8988T (cell line): ENCODE results near the gene OTUB1.
A peak's percentile ranks its signal among the peaks of the same experiment; 100 is the strongest.

ENCODE experiments used
- DNase-seq: peaks from one replicate; pipeline ENCODE4 v3.0.0; 2011

OTUB1 gene

DNA sequence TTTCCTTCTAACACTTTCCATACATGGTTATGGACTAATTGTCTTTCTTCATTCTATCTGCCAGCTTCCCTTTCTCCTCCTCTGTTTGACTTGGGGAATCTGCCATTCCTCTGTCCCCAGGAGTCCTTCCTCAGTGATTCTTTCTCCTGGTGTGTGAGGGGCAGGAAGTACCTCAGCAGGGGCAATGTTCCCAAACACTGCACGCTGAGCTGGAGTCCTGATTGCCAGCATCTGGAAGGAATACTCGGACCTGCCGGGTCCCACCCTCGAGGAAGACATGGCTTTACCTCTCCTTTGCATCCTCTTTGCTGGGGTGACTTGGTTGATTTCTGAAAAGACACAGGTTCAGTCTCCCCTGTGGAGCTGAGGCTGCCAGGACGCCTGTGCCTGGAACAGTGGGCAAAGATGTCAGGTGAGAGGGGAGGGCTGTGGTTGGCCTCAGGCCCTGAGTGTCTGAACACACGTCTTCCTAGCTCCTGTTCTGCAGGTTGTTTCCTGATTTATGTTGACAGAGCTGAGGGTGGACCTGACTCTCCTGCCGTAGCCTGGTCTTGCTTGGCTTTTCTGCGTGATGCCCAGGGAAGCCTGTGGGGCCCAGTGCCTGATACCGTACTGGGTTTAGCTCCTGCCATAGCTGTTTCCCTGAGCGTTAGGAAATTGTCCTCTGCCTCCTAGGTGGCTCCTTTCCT is 7.5 kb upstream of the OTUB1 start:
- DNase-seq = no peak

DNA sequence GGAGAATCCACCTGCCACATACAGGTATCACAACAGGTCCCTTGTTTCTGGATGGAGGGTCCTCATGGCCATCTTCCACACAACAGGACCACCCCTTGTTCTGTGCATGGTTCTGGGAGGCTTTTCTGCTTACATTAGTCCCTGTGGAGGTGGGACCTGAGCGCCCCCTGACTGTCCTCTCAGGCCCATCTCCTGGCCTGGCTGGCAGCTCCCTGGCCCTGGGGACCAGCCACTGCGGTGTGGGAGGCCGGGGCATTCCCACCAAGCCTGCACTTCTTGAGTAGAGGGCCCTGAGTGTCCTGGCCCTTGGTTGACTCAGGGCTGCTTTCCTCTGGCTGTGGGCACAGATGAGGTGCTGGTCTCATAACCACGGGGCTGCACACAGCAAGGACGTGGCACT is 6.8 kb upstream of the OTUB1 start:
- no peak for DNase-seq

DNA sequence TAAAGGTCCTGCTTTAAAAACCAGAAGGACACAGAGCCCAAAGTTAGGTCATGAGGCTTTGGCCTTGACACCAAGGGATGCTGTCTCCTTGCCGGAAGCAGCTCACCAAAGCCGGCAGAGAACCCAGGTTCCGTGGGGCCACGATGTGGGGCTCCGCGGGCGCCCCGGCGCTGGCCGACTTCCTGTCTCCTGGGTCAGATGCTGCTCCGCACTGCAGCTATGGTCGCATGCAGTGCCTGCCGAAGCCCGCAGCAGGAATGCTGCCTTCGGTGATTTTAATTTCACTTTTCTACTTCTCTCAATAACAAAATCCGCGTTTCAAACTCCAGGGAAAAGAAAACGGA is 454 bp upstream of the OTUB1 start:
- DNase-seq = no peak

DNA sequence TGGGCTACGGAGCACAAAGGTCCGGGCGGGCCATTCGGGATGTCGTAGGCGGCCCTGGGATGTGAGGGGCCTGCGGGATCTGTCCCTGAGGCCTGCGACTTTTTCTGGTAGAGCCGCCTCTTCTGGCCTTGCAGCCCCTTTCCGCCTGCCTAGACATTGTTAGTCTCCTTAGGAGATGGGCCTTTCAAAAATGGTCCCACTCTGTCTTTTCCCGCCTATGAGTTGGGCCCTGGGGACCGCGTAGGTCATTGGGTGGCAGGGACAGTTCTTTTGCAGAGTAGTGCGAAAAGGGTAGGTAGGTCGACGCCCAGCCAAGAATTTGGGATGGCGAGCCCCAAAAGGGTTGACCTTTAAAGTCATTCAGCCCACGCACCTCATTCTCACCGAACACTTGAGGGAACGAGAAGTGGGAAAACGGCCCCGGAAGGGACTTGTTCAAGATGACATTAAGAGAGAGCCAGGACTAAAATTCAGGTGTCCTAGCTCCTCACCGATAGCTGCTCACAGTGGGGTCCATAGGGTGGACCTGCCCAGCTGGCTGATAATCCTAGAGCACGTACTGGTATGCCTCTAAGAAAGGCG is 785 bp downstream of the OTUB1 start:
- no peak for DNase-seq

DNA sequence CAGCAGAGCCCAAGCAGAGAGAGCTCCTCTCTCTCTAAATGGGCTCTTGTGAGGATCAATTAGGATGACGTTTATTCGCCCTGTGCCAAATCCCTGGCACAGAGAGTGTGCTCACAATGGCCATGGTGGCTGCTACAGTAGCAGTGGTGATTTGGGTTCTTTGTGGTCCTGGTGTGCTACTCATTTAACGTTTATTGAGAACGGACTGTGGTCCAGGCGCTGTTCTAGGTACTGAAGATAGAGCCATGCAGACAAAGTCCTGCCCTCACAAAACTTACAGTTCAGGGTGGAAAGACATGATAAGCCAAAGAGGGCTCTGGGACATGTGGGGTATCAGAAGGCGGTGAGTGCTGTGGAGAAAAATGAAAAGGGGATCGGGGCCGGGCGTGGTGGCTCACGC is 5.3 kb downstream of the OTUB1 start:
- no peak for DNase-seq

DNA sequence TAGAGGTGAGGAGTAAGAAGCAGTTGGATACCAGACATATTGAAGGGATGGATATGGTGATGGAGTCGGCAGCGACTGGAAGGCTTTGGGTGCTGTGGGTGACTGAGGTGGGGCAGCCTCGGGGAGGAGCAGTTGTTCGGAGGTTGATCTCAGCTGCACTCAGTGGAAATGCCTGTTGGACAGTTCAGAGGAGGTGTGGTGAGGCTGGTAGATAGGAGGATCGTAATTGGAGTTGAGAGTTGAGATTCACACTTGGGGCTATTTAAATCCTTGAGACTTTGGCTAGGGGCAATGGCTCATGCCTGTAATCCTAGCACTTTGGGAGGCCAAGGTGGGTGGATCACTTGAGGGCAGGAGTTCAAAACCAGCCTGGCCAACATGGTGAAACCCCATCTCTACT is 6.9 kb downstream of the OTUB1 start:
- no peak for DNase-seq

DNA sequence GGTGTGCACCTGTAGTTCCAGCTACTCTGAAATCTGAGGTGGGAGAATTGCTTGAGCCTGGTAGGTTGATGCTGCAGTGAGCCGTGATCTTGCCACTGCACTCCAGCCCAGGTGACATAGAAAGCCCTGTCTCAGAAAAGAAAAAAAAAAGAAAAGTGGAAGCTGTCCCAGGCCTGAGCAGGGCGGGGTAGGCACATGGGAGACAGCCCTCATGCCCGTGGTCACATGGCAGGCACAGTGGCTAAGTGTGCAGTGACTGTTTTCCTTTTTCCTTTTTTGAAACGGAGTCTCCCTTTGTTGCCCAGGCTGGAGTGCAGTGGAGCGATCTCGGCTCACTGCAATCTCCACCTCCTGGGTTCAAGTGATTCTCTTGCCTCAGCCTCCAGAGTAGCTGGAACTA is 7.8 kb downstream of the OTUB1 start:
- no peak for DNase-seq

DNA sequence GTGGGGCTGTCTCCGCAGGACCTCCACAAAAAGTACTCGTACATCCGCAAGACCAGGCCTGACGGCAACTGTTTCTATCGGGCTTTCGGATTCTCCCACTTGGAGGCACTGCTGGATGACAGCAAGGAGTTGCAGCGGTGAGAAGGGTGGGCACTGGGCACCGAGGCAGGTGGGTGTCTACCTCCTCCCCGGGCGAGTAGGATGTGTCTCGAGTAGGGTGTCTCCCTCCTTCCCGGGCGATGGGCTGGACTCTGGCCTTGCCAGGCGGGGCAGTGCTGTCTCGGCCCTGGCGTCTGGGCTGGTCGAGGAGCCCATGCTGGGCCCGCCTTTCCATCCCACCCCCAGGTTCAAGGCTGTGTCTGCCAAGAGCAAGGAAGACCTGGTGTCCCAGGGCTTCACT is 10.3 kb downstream of the OTUB1 start:
- peak; percentile 66 for DNase-seq

DNA sequence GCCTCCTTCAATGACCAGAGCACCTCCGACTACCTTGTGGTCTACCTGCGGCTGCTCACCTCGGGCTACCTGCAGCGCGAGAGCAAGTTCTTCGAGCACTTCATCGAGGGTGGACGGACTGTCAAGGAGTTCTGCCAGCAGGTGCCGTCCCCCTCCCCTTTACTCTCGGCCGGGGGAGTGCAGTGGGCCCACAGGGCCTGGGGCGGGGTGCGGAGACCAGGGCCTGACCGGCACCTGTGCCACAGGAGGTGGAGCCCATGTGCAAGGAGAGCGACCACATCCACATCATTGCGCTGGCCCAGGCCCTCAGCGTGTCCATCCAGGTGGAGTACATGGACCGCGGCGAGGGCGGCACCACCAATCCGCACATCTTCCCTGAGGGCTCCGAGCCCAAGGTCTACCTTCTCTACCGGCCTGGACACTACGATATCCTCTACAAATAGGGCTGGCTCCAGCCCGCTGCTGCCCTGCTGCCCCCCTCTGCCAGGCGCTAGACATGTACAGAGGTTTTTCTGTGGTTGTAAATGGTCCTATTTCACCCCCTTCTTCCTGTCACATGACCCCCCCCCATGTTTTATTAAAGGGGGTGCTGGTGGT is 11.0 kb downstream of the OTUB1 start:
- no peak for DNase-seq

DNA sequence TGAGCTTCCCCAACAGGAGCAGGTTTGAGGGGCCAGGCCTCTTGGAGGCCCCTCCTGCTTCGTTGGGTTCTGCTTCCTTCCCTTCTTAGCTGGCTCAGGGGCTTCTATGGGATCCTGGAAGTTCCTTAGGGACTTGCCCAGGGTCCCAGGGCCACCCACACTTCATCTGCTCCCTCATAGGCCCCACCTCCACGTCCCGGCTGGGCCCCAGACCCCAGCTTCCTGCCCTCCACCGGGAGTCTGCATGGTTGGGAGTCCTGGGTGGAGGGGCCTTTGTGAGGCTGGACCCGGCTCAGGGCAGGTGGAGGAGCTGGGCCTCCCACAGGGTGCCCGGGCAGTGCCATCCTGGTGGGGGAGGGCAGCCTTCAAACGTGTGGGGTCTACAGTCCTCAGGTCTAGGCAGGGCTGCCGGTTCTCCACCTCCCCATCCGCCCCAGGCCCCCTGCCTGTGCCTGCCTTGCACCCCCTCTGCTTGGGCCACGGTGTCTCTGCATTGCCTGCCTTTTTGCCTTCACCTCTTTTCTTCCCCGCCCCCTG is 11.6 kb downstream of the OTUB1 start:
- DNase-seq = peak; percentile 66

DNA sequence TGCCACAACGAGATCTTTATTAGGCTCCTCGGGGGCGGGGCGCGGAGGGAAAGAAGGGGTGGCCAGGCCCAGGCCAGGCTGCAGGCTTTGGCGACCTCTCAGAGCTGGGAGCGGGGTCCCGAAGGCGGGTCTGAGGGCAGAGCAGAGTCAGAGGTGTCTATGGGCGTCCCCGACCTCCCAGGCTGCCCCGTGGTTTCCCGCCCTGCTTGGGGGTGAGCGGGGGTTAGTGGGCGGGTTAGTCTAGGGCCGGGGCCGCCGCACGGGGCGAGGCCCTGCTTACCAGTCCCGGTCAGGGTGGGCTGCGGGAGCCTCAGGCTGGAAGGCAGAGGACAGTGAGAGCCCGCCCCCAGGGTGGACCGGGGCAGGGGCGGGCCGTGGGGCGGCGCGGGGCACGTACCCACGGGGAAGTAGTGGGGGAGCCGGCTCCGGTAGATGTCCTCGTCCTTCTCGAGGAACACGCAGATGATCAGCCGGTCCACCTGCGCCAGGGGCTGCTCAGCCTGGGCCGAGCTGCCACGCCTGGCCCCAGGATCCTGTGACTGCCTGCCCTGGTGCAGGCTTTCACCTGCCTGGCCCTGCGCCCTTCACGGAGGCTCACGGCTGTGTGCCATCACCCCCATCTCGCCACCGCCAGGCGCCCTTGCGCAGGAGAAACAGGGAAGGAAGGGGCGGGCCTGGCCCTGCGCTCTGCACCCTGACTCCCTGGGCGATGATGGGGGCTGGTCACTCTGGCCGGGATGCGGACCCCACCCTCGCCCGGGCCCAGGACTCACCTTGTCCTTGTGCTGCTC is 12.5 kb downstream of the OTUB1 start:
- DNase-seq = peak; percentile 75

DNA sequence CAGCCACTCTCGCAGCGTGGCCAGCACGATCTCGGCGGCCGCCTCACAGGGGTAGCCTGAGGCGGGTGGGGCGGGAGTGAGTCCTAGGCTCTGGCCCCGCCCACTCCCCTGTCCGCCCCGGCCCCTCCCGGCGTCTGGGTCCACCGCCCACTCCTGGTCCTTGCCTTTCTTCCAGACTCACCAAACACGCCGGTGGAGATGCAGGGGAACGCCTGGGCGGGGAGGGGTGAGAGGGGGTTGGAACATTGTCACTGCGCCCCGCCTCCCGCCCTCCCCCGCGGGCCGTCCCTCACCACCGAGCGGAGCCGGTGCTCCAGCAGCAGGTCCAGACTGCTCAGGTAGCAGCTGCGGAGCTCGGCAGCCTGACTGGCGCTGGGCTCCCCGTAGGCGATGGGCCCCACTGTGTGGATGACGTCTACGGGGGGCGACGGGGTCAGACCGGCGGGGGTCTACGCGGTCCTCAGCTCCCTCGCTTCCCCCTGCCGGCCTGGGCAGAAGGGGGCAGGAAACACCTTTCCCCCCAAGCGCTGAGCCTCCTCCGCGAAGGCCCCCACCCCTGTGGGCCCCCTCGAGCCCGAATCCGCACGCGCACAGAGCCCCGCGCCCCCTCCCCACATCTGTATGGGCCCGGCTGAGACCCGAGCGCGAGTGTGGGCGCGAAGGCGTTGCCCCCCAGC is 13.2 kb downstream of the OTUB1 start:
- peak; percentile 89 for DNase-seq

DNA sequence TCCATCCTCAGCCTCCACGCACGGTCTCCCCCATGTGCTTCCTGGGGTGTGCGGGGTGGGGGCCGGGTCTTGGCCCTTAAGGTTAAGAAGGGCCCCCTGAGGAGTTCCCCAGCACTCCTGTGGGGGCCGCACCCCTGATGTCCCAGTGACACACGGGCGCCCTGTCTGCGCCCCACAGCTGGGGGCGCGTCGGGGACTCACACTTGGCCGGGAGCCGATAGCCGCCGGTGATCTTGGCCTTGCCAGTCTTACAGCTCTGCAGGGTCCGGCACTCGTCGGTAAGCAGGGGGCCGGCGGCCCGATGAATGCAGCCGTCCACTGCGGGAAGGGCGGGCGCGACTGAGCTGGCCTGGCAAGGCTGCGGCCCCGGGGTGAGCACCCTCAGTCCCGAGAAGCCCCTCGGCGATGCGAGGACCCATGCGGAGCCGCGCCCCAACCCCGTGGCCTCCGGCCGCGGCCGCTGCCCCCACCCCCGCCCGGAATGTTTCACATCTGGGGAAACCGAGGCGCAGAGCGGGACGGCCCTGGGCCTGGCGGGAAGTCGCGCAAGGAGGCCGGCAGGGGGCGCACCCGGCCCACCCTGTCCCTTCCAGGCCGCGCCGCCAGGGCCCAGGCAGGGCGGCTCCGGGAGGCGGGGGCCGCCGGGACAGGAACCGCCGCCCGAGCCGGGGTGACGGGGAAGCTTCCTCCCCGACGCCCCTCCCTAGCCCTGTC is 13.9 kb downstream of the OTUB1 start:
- no peak for DNase-seq

DNA sequence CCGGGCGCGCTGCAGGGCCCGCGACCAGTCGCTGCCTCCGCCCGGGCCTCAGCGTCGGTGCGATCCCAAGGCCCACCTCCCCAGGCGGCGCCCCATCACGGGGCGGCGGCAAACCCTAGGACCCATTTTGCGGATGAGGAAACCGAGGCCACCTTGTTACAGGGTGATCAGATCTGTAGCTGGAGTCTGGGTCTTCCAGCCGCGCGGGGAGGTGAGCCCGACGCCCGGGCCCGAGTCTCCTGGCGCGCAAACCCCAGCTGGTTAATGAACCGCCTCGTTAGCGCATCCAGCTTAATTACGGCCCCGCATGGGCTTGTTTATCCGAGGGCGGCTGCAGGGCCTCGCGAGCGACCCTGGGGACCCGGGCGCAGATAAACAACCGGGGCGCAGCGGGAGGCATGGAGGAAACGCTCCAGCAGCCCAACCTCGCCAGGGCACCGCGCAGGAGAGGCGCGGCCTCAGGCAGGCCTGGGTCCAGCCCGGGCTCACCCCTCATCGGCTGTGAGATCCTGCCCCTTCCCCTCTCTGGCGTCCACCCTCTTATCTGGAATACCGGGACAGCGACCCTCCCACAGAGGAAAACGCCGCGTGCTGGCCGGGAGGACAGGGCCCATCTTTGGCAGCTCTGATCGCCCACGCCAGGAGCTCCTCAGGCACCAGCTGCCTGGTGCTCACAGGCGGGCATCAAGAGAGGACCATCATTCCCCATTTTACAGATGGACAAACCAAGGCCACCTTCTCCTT is 14.7 kb downstream of the OTUB1 start:
- DNase-seq = no peak

DNA sequence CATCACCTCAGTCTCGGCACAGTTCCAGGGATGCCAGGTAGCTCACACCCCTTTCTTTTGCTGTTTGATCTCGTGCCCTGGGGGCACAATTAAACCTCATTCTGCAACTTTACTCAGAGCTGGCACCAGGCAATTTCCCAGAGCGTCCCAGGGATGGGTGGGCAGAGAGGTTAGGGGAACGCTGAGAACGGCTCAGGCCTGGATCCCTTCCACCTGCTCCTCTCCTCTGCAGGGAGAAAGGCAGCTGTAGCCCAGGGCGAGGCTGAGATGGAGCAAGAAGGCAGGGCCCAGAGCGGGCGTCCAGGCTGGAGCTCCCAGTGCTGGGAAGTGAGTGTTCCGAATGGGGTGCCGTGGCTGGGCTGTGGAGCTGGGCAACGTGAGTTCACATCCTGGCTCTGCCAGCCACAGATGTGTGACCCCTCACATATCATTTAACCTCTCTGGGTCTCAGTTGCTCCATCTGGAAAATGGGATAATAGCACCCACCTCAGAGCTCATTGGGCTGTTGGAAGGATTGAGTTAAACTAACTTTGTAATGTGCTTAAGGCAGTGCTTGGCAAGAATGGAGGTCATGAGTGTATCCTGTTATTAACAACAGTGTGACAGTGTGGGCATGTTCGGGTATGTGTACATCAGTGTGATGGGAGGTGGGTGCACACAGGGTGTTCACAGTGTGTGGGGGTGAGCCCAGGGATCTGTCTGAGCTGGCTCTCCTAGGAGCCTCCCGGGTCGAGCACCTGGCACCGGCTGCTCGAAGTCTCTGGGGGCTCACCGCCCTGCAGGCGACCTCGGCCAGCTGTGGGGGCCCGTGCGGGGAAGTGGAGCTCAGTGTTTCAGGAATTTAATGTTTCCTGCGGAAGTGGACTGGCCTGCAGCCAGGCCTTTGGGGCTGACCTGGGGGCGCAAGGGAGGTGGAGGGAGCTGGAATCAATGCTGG is 15.5 kb downstream of the OTUB1 start:
- peak; percentile 66 for DNase-seq

DNA sequence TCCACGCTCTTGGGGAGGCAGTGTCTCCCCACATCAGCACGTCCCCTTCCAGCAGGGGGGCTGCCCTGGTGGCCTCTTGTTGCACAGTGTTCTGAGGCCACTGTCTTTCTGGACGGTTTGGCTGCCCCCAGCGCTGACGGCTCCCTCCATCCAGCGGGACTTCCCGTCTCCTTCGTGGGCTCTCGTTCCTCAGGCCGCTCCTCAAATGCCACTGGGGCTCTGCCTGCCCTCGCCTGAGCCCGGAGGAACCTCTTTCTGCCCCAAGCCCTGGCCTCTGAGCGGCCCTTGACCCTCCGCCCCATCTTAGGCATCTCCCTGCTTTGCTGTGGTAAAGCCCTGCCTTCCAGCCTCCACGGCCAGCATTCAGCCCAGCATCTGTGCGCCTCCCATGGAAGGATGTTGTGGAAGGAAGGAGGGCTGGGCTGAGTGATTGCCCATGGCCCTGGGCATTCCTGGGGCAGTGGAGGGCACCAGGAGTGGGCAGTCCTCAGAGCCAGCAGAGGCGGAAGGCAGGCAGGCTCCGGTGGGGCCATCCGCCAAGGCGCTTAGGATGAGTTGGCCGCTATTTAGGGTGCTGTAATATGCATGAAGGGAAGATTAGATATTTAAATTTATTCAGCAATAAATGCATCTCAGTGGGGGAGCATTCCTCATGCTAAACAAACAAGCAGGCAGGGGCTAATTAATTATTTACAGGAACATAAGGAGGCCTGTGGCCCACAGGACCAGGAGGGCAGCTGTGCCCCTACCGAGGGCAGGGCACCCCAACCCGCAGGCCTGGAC is 17.8 kb downstream of the OTUB1 start:
- DNase-seq = peak; percentile 54

DNA sequence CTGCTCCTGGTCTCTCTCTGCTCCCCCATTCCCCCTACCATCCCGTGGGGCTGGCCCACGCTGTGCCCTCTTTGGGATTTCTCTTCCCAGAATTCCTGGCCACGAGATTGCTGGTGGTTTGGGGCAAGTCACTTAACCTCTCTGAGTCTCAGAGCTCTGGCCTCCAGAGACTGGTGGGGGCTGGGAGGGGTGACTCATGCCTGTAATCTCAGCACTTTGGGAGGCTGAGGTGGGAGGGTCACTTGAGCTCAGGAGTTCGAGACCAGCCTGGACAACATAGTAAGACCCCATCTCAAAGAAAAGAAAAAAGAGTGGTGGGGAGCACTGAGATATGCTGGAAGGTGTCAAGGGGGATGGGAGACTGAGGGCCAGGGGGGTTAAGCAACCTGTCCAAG is 18.3 kb downstream of the OTUB1 start:
- peak; percentile 44 for DNase-seq

DNA sequence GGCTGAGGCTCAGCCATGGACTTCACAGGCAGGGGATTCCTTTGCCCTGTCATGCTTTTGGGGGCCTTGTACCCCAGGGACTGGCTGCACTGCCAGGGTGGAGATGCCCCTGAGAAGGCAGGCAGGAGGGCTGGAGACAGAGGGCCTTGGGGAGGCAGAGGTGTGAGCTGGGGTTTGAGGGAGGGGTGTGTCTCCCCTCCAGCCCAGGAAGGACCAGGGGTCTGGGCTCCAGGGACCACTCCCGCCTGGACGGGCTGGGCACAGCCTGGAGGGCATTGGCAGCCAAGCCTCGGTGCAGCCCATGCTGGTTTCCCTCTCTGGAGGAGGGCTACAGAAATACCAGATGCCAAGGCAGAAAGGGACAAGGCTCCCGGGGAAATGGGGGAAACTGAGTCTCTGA is 19.5 kb downstream of the OTUB1 start:
- DNase-seq = peak; percentile 33

DNA sequence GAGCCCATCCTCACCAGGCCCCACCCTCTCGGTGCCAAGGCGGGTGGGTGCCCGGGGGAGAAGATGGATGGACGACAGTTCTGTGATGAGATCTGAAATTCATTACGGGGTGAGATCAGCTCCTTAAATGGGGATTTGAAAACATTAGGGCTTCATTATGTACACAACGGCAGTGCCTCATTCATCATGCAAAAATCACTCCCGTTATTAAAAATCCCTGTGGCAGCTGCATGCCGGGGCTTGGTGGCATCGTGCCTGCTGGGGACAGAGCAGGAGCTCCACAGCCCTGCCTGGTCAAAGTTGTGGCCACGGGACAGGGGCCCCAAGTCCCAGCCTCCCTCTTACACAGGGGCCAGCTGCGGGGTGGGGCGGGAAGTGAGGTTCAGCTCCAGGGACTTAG is 20.2 kb downstream of the OTUB1 start:
- peak; percentile 55 for DNase-seq

DNA sequence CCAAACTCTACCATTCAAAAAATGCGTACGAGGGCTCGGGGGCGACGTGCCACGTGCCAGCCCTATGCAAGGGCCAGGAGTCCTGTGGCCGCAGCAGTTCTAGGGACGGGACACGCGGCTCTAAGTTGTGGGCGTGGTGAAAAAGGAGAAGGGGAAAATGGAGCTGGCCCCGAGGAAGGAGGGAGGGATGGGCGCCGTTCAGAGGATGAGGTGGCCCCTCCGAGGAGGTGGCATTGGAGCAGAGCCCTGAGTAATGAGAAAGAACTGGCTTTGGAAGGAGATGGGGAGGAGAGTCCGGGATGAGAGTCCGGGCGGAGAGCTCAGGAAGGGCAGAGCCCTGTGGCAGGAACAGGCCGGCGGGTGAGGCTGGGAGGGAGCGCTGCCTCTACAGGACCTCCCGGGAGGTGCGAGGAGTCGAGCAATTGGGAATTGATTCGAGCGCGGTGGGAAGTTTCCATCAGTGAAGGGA is 21.0 kb downstream of the OTUB1 start:
- peak; percentile 98 for DNase-seq
